HL-60 (cell line): ENCODE data around the gene TUBGCP2.

Experiments
- CTCF ChIP-seq: IDR thresholded peaks from one replicate; pipeline ENCODE4 v1.5.1; 2011; ENCODE audit warnings: low read length, control low read depth, inconsistent platforms; ENCODE audit not compliant: insufficient read depth
- GABPA ChIP-seq: IDR thresholded peaks from 2 replicates; pipeline ENCODE4 v1.6.1; 2012; ENCODE audit warnings: low read depth

DNA sequence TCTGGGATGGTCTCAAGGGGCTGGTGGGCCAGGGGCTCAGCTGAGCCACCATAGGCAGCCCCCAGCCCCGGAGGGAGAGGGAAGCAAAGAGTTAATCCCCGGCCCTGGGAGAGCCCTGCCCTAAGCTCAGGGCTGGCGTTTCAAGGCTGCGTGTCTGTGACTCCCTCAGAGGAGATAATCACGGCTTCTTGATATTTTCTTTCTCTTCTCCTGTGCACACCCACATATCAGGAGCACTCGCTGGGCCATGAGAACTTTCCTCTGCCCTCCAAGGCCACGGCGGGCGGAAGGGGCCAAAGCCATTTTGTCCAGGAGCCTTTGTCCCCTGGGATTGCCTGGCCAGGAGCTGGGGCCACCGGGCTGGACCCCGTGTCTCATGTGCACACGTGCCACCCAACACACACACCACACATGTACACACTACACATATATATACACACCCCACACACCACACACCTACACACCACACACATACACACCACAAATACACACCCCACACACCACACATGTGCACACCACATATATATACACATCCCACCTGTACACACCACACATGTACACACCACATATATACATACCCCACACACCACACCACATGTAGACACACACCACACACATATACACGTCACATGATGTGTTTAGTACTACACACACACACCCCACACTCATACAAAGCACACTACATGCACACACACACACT, 54.1 kb downstream of the TUBGCP2 start:
- TF ChIP-seq CTCF (no peak), GABPA (no peak)
